ACHN (cell line): Measurements from ENCODE around the gene HSP90AB1.
A peak's percentile ranks its signal among the peaks of the same experiment; 100 is the strongest.

ENCODE experiments used
- DNase-seq: peaks from one replicate; pipeline ENCODE4 v3.0.0-alpha.2; 2015
- in situ Hi-C: cut with HindIII; loops from 2 replicates; pipeline ENCODE4 v1.10.0; 2017; ENCODE audit warnings: low sequenced_read_pairs, low pct_ligation_motif_present, low pct_unique_long_range_greater_than_20kb

The HSP90AB1 gene

GRCh38 chr6:44246663-44247337 lies at the start of gene HSP90AB1:
HSP90AB1 (plus strand) TSS chr6:44247101; CDS start chr6:44248630, 1,529 bp downstream.
- DNase-seq: peak; percentile 97
- in situ Hi-C loops: no loop called here

- no peak for DNase-seq
- in situ Hi-C loops: no loop called here
Measured at GRCh38 chr6:44198684-44199083, 48.2 kb upstream of the HSP90AB1 start.

- in situ Hi-C loops: no loop called here
- DNase-seq: no peak
Measured at GRCh38 chr6:44199883-44200282, 47.0 kb upstream of the HSP90AB1 start.

GRCh38 chr6:44201200-44201599 lies 45.7 kb upstream of the HSP90AB1 start:
- in situ Hi-C loops: no loop called here
- no peak for DNase-seq

GRCh38 chr6:44201638-44202303 lies 45.1 kb upstream of the HSP90AB1 start:
- no peak for DNase-seq

GRCh38 chr6:44202332-44202971 lies 44.4 kb upstream of the HSP90AB1 start:
- no peak for DNase-seq
- in situ Hi-C loops: no loop called here

More at GRCh38 chr6:44201638-44202303, 45.1 kb upstream of the HSP90AB1 start:
- in situ Hi-C loops: no loop called here

GRCh38 chr6:44202972-44203750 lies 43.7 kb upstream of the HSP90AB1 start:
- in situ Hi-C loops: no loop called here
- DNase-seq: no peak

GRCh38 chr6:44203955-44204354 lies 42.9 kb upstream of the HSP90AB1 start:
- in situ Hi-C loops: no loop called here
- no peak for DNase-seq

- in situ Hi-C loops: no loop called here
- DNase-seq: no peak
Measured at GRCh38 chr6:44207966-44208365, 38.9 kb upstream of the HSP90AB1 start.

GRCh38 chr6:44211284-44211683 lies 35.6 kb upstream of the HSP90AB1 start:
- no peak for DNase-seq
- in situ Hi-C loops: no loop called here

GRCh38 chr6:44214307-44214706 lies 32.6 kb upstream of the HSP90AB1 start:
- in situ Hi-C loops: no loop called here
- no peak for DNase-seq

GRCh38 chr6:44216677-44217331 lies 30.1 kb upstream of the HSP90AB1 start, which contains the start of gene MYMX:
MYMX (plus strand) TSS chr6:44216926; CDS start chr6:44217472, 546 bp downstream.
- in situ Hi-C loops: no loop called here
- DNase-seq: no peak

- DNase-seq: no peak
- in situ Hi-C loops: no loop called here
Measured at GRCh38 chr6:44217332-44218143, 29.4 kb upstream of the HSP90AB1 start.

GRCh38 chr6:44219053-44219814 lies 27.7 kb upstream of the HSP90AB1 start:
- in situ Hi-C loops: no loop called here
- peak; percentile 81 for DNase-seq

GRCh38 chr6:44219815-44220784 lies 26.8 kb upstream of the HSP90AB1 start:
- in situ Hi-C loops: no loop called here
- no peak for DNase-seq

GRCh38 chr6:44220913-44221290 lies 26.0 kb upstream of the HSP90AB1 start:
- DNase-seq: no peak
- in situ Hi-C loops: no loop called here
